Endothelial cell of umbilical vein (primary cell): ENCODE data around the gene TOR1B. TPM values are rescaled to one million over a fixed set of nuclear protein-coding genes. Genes with fewer than 3 reads are reported as not detected.

ENCODE experiments used
- BruUV-seq: library from RNA; stranded (reverse); fragments of 400-500 nt; replicated peaks from 2 replicates; lab custom pipeline; 2021; lab: Mats Ljungman, UMichigan
- CTCF ChIA-PET: fragments of 300-600, 350-600 bp; sonication (Branson Sonifier 250); formaldehyde crosslinking; loops from one replicate; lab custom pipeline; 2021; ENCODE audit warnings: antibody characterized with exemption, inconsistent platforms; lab: Charles Lee
- POLR2A ChIA-PET: fragments of 300-600, 350-600 bp; sonication (Branson Sonifier 250); formaldehyde crosslinking; loops from one replicate; lab custom pipeline; 2021; ENCODE audit warnings: antibody characterized with exemption, inconsistent platforms; lab: Charles Lee
- DNase-seq: peaks from one replicate; pipeline ENCODE4 v3.0.0-alpha.2; 2011; ENCODE audit warnings: low read depth, low spot score
- FAIRE-seq: peaks from 2 replicates; lab custom pipeline; 2011; peaks lifted over from hg19 to GRCh38; lab: Jason Lieb, UNC
- H2AFZ ChIP-seq: 2 replicates; pipeline ENCODE4 v1.6.0; 2012; ENCODE audit warnings: low read depth, low read length, control low read depth, inconsistent platforms
- H3K27ac ChIP-seq: 2 replicates; pipeline ENCODE4 v1.5.1; 2011; ENCODE audit warnings: low read depth, mild to moderate bottlenecking, control low read depth, low read length, moderate library complexity; ENCODE audit not compliant: insufficient read depth
- H3K27me3 ChIP-seq, 2 experiments: 2 replicates each; pipeline versions ENCODE4 v1.6.0 to v1.6.1; 2011; ENCODE audit warnings: low read length in 2 of 2, mixed read lengths in 1 of 2; ENCODE audit not compliant: control insufficient read depth in 2 of 2, insufficient read depth in 2 of 2
- H3K36me3 ChIP-seq, 2 experiments: 2 replicates in 1 of 2; 3 replicates in 1 of 2; pipeline ENCODE4 v1.5.1; 2011; ENCODE audit warnings: low read length in 2 of 2, mild to moderate bottlenecking in 1 of 2, moderate library complexity in 1 of 2; ENCODE audit not compliant: control insufficient read depth in 2 of 2, insufficient read depth in 2 of 2; ENCODE audit errors: extremely low read depth in 1 of 2
- H3K4me1 ChIP-seq: 3 replicates; pipeline ENCODE4 v1.5.1; 2011; ENCODE audit warnings: mild to moderate bottlenecking, low read length; ENCODE audit not compliant: control insufficient read depth, insufficient read depth; ENCODE audit errors: extremely low read depth
- H3K4me2 ChIP-seq: 2 replicates; pipeline ENCODE4 v1.6.1; 2011; ENCODE audit warnings: low read length, control low read depth, mixed read lengths; ENCODE audit not compliant: insufficient read depth
- H3K4me3 ChIP-seq, 3 experiments: fragments of 200-600 bp in 1 of 3; sonication (generic), shearing (Covaris generic) in 1 of 3; replicated peaks in 1 of 3; 2 replicates each; pipeline ENCODE4 v1.5.1; 2011 to 2016; ENCODE audit warnings: control low read depth in 3 of 3, low read length in 3 of 3, mild to moderate bottlenecking in 2 of 3, inconsistent platforms in 1 of 3, low read depth in 1 of 3, moderate library complexity in 1 of 3; ENCODE audit not compliant: insufficient read depth in 1 of 3
- H3K79me2 ChIP-seq: 2 replicates; pipeline ENCODE4 v1.6.0; 2012; ENCODE audit warnings: low read length, inconsistent platforms; ENCODE audit not compliant: control insufficient read depth, insufficient read depth
- H3K9ac ChIP-seq: replicated peaks from 2 replicates; pipeline ENCODE3; 2011; ENCODE audit warnings: low read length, control low read depth; ENCODE audit not compliant: insufficient read depth; ENCODE audit errors: extremely low read depth
- H3K9me1 ChIP-seq: replicated peaks from 3 replicates; pipeline ENCODE4 v1.6.0; 2011; ENCODE audit warnings: mild to moderate bottlenecking, low read length; ENCODE audit not compliant: control insufficient read depth, insufficient read depth; ENCODE audit errors: extremely low read depth
- H3K9me3 ChIP-seq: replicated peaks from 2 replicates; pipeline ENCODE4 v1.5.1; 2012; ENCODE audit warnings: low read length, inconsistent platforms; ENCODE audit not compliant: control insufficient read depth, insufficient read depth
- H4K20me1 ChIP-seq: replicated peaks from 2 replicates; pipeline ENCODE3; 2011; ENCODE audit warnings: mild to moderate bottlenecking, low read length; ENCODE audit not compliant: control insufficient read depth, insufficient read depth; ENCODE audit errors: extremely low read depth
- CTCF ChIP-seq, 2 donors: IDR thresholded peaks; 1 replicate in 1 of 2; 2 replicates in 1 of 2; pipeline ENCODE4 v1.5.1; 2011; ENCODE audit warnings: low read length in 2 of 2, mild to moderate bottlenecking in 2 of 2, moderate library complexity in 2 of 2, control low read depth in 1 of 2, inconsistent platforms in 1 of 2, low read depth in 1 of 2; ENCODE audit not compliant: insufficient read depth in 1 of 2; ENCODE audit errors: extremely low read depth in 1 of 2
- EZH2 ChIP-seq: IDR thresholded peaks from 2 replicates; pipeline ENCODE4 v1.6.1; 2012; ENCODE audit warnings: borderline replicate concordance, low read depth, mild to moderate bottlenecking, moderate library complexity, low read length, inconsistent platforms; ENCODE audit not compliant: severe bottlenecking
- FOS ChIP-seq: IDR thresholded peaks from 2 replicates; pipeline ENCODE4 v1.6.1; 2011; ENCODE audit warnings: mild to moderate bottlenecking, low read length, moderate library complexity, borderline replicate concordance; ENCODE audit not compliant: insufficient read depth
- GATA2 ChIP-seq: IDR thresholded peaks from 2 replicates; pipeline ENCODE4 v1.7.0; 2011; ENCODE audit warnings: low read depth, mild to moderate bottlenecking, moderate library complexity, mixed read lengths, low read length; ENCODE audit not compliant: insufficient read length, insufficient read depth
- JUN ChIP-seq: IDR thresholded peaks from 2 replicates; pipeline ENCODE4 v1.6.1; 2011; ENCODE audit warnings: borderline replicate concordance, low read depth; ENCODE audit not compliant: insufficient read length, insufficient read depth
- MAX ChIP-seq: IDR thresholded peaks from 2 replicates; pipeline ENCODE4 v1.6.1; 2011; ENCODE audit not compliant: insufficient read depth, insufficient read length
- MYC ChIP-seq: IDR thresholded peaks from one replicate; pipeline ENCODE4 v1.6.1; 2011; ENCODE audit warnings: mild to moderate bottlenecking, low read depth, low read length
- POLR2A ChIP-seq: IDR thresholded peaks from 2 replicates; pipeline ENCODE4 v1.6.1; 2012; ENCODE audit warnings: low read depth, mild to moderate bottlenecking, control low read depth, low read length
- POLR2AphosphoS5 ChIP-seq: IDR thresholded peaks from 2 replicates; pipeline ENCODE4 v1.6.1; 2012; ENCODE audit warnings: low read depth, mild to moderate bottlenecking, control low read depth, low read length, moderate library complexity; ENCODE audit not compliant: insufficient read depth
- dilution Hi-C: fragments of 300-500 bp; cut with MboI; formaldehyde crosslinking; loops from one replicate; pipeline ENCODE4 v1.15.0; 2019; ENCODE audit warnings: low sequenced_read_pairs; ENCODE audit not compliant: extremely low pct_ligation_motif_present
- intact Hi-C: fragments of 100-400 bp; cut with micrococcal nuclease; formaldehyde crosslinking; loops from one replicate; pipeline ENCODE4 v1.10.0; 2022
- polyA plus RNA-seq, 4 experiments: library from polyadenylated mRNA; depleted of rRNA in 3 of 4; stranded (reverse) in 3 of 4; unstranded in 1 of 4; fragments of >200 nt; gene quantifications; 2 replicates each; pipeline versions ENCODE4 v1.2.1 to v1.2.3, GENCODE V29; 2011 to 2012; ENCODE audit warnings: missing spikeins in 1 of 4
- total RNA-seq: library from RNA; stranded (reverse); gene quantifications from 2 replicates; pipeline ENCODE4 v1.2.3, GENCODE V29; 2021

TOR1B gene
- total and polyA plus RNA-seq, 2 donors (not counting 3 experiments of a cell fraction or from before 2014, with no cell fraction given) = 27.0 to 29.5 TPM

DNA sequence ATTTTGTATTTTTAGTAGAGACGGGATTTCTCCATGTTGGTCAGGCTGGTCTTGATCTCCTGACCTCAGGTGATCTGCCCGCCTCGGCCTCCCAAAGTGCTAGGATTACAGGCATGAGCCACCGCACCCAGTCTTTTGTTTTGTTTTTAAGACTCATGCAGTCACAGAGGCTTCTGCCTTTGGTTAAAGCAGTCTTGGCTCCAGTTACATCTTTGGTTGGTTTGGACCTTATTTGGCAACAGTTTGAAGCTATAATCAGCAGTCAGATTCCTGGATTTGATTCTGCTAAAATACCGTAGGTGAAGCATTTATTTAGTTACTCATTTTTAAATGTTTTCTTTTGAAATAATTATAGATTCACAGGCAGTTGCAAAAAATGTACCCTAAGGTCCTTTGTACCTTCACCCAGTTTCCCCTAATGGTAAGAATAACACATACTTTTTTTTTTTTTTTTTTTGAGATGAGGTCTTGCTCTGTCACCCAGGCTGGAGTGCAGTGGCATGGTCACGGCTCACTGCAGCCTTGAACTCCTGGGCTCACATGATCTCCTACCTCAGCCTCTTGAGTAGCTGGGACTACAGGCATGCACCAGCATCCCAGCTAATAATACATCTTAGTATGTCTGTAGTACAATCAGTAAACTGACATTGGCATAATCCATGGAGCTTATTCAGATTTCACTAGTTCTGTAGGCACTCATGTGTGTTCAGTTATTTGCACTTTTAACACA lies 48.0 kb downstream of the TOR1B start:
- CTCF ChIA-PET = interaction anchor here (0.9 kb wide), 1 partner anchor 10 kb away, joined by 4 read pairs; no protein-coding TSS in a partner anchor
- dilution Hi-C loops (no loop called here), intact Hi-C loops (no loop called here)
- DNase-seq = no peak
- Histone ChIP-seq H3K27ac (no peak overlapping the region), H3K27me3 (no peaks in the 10 kb centered on the region), H2AFZ (no peak overlapping the region), H3K4me3 (no peak overlapping the region), H3K9me3 (no peaks in the 10 kb centered on the region), H3K9me1 (no peaks in the 10 kb centered on the region), H4K20me1 (no peaks in the 10 kb centered on the region), H3K4me2 (no peak overlapping the region), H3K36me3 (peaks cover 2 to 25% of the 10 kb centered on the region in 2 experiments), H3K4me1 (peaks cover 2% of the 10 kb centered on the region), H3K9ac (no peak overlapping the region), H3K79me2 (no peaks in the 10 kb centered on the region)
- POLR2A ChIA-PET = no interaction called here
- FAIRE-seq = no peak
- no TSS peak for BruUV-seq
- TF ChIP-seq GATA2 = no peak
- TF ChIP-seq MYC = no peak
- no peak for TF ChIP-seq POLR2AphosphoS5
- TF ChIP-seq JUN = no peak
- TF ChIP-seq MAX = no peak
- no peak for TF ChIP-seq EZH2
- no peak for TF ChIP-seq FOS
- TF ChIP-seq POLR2A = no peak
- TF ChIP-seq CTCF (IDR thresholded peaks at IDR 0.05; ENCODE audit: extremely low read depth in 1 of 2, insufficient read depth in 1 of 2, low read depth in 1 of 2, low read length in 2 of 2) = no peak
